PC-3 (cell line): ENCODE results near the gene CFAP299. TPM values are rescaled to one million over a fixed set of nuclear protein-coding genes. Genes with fewer than 3 reads are reported as not detected.

Experiments used
- ATAC-seq: fragments of 200-7000 bp; cut with Tn5 transposase; 2 replicates; pipeline ENCODE4 v1.9.1; 2020; ENCODE audit warnings: mild to moderate bottlenecking, moderate library complexity
- BruUV-seq: library from RNA; stranded (reverse); fragments of 400-500 nt; replicated peaks from 2 replicates; lab custom pipeline; 2021; lab: Mats Ljungman, UMichigan
- CTCF ChIA-PET: fragments of 300-600 bp; sonication (Branson Sonifier 250); formaldehyde crosslinking; loops from one replicate; lab custom pipeline; 2022; ENCODE audit warnings: antibody characterized with exemption; lab: Charles Lee
- POLR2A ChIA-PET: fragments of 300-600 bp; sonication (Branson Sonifier 250); formaldehyde crosslinking; loops from one replicate; lab custom pipeline; 2022; ENCODE audit warnings: antibody characterized with exemption; ENCODE audit not compliant: unreplicated experiment; lab: Charles Lee
- DNase-seq: peaks from one replicate; pipeline ENCODE4 v3.0.0-alpha.2; 2015
- H2AFZ ChIP-seq: fragments of 300-600 bp; sonication (generic); 2 replicates; pipeline ENCODE4 v1.6.0; 2016; ENCODE audit warnings: antibody characterized with exemption, low read length
- H3F3A ChIP-seq: fragments of 300-600 bp; sonication (generic); one replicate; pipeline ENCODE4 v1.6.0; 2017; ENCODE audit warnings: antibody characterized with exemption, low read length, control low read depth, mild to moderate bottlenecking; ENCODE audit not compliant: unreplicated experiment
- H3K27ac ChIP-seq: fragments of 300-600 bp; sonication (generic); 2 replicates; pipeline ENCODE4 v1.5.1; 2016; ENCODE audit warnings: mild to moderate bottlenecking, low read length
- H3K27me3 ChIP-seq: fragments of 300-600 bp; sonication (generic); 2 replicates; pipeline ENCODE4 v1.6.1; 2016; ENCODE audit warnings: low read length, mixed read lengths
- H3K36me3 ChIP-seq: fragments of 300-600 bp; sonication (generic); 2 replicates; pipeline ENCODE4 v1.6.1; 2016; ENCODE audit warnings: low read depth, mixed run types, low read length, mixed read lengths
- H3K4me1 ChIP-seq: fragments of 300-600 bp; sonication (generic); 2 replicates; pipeline ENCODE4 v1.5.1; 2016; ENCODE audit warnings: low read length; ENCODE audit not compliant: insufficient read depth
- H3K4me2 ChIP-seq: fragments of 300-600 bp; sonication (generic); 2 replicates; pipeline ENCODE4 v1.6.0; 2016; ENCODE audit warnings: low read length
- H3K4me3 ChIP-seq: fragments of 300-600 bp; sonication (generic); 2 replicates; pipeline ENCODE4 v1.5.1; 2016; ENCODE audit warnings: mild to moderate bottlenecking, low read length, mixed read lengths
- H3K79me2 ChIP-seq: fragments of 300-600 bp; sonication (generic); 2 replicates; pipeline ENCODE4 v1.6.1; 2017; ENCODE audit warnings: low read length, mixed read lengths
- H3K9ac ChIP-seq: fragments of 300-600 bp; sonication (generic); 2 replicates; pipeline ENCODE4 v1.6.0; 2016; ENCODE audit warnings: mild to moderate bottlenecking, low read length
- H3K9me2 ChIP-seq: fragments of 300-600 bp; sonication (generic); replicated peaks from 2 replicates; pipeline ENCODE4 v1.6.1; 2016; ENCODE audit warnings: mixed run types, low read length, mixed read lengths
- H3K9me3 ChIP-seq: fragments of 300-600 bp; sonication (generic); 2 replicates; pipeline ENCODE4 v1.6.1; 2016; ENCODE audit warnings: low read length, mixed read lengths
- H4K20me1 ChIP-seq: fragments of 300-600 bp; sonication (generic); 2 replicates; pipeline ENCODE4 v1.6.1; 2016; ENCODE audit warnings: low read length, mixed read lengths
- EZH2 ChIP-seq: fragments of 300-600 bp; sonication (generic); IDR thresholded peaks from one replicate; pipeline ENCODE4 v1.6.1; 2017; ENCODE audit warnings: antibody characterized with exemption, mild to moderate bottlenecking, low read length; ENCODE audit not compliant: unreplicated experiment
- EZH2phosphoT487 ChIP-seq: fragments of 300-600 bp; sonication (generic); IDR thresholded peaks from 2 replicates; pipeline ENCODE4 v1.6.1; 2018; ENCODE audit warnings: mild to moderate bottlenecking, antibody characterized with exemption, low read length, borderline replicate concordance
- intact Hi-C: fragments of 100-400 bp; cut with micrococcal nuclease; formaldehyde crosslinking; loops from 2 replicates; pipeline ENCODE4 v1.9.0; 2023
- total RNA-seq: library from RNA; depleted of rRNA; stranded (reverse); fragments of >200 nt; gene quantifications from 2 replicates; pipeline ENCODE4 v1.2.3, GENCODE V29; 2014
- TF ChIP-seq, protein P1 (sequence below): fragments of 300-600 bp; sonication (generic); conservative IDR thresholded peaks from 2 replicates; pipeline ENCODE4 v1.5.1; 2017; ENCODE audit warnings: antibody characterized with exemption, low read depth, mild to moderate bottlenecking, low read length

Gene CFAP299
- total RNA-seq, 1 experiment from 2014 or later: not detected

DNA sequence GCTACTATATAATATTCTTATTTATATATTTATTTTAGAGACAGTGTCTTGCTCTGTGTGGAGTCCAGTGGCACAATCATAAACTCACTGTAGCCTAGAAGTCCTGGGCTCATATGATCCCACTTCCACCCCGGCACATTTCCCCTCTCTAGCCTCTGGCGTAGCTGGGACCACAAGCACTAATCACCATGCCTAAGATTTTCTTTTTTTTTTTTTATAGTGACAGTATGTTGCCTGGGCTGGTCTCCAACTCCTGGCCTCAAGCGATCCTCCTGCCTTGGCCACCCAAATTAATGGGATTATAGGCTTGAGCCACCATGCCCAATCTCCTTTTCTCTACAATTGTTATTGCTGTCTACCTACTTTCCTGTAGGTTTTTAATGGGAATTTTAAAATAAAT is 620.9 kb downstream of the CFAP299 start:
- H3K4me3 ChIP-seq: no peak overlapping the region
- no peak for DNase-seq
- no peaks in the 10 kb centered on the region for H3K36me3 ChIP-seq
- intact Hi-C loops: no loop called here
- no peaks in the 10 kb centered on the region for H3K9me2 ChIP-seq
- no peaks in the 10 kb centered on the region for H4K20me1 ChIP-seq
- no peak for ATAC-seq
- ChIA-PET POLR2A (no interaction called here), CTCF (no interaction called here)
- H3K4me1 ChIP-seq: no peaks in the 10 kb centered on the region
- no peak overlapping the region for H3K4me2 ChIP-seq
- no peak overlapping the region for H3K27ac ChIP-seq
- H3K79me2 ChIP-seq: no peaks in the 10 kb centered on the region
- no peaks in the 10 kb centered on the region for H3F3A ChIP-seq
- BruUV-seq: no TSS peak
- no peaks in the 10 kb centered on the region for H3K9me3 ChIP-seq
- no peak overlapping the region for H3K9ac ChIP-seq
- TF ChIP-seq EZH2phosphoT487 (no peak), EZH2 (no peak)
- TF ChIP-seq, protein P1, sequence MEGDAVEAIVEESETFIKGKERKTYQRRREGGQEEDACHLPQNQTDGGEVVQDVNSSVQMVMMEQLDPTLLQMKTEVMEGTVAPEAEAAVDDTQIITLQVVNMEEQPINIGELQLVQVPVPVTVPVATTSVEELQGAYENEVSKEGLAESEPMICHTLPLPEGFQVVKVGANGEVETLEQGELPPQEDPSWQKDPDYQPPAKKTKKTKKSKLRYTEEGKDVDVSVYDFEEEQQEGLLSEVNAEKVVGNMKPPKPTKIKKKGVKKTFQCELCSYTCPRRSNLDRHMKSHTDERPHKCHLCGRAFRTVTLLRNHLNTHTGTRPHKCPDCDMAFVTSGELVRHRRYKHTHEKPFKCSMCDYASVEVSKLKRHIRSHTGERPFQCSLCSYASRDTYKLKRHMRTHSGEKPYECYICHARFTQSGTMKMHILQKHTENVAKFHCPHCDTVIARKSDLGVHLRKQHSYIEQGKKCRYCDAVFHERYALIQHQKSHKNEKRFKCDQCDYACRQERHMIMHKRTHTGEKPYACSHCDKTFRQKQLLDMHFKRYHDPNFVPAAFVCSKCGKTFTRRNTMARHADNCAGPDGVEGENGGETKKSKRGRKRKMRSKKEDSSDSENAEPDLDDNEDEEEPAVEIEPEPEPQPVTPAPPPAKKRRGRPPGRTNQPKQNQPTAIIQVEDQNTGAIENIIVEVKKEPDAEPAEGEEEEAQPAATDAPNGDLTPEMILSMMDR: no peak
- no peak overlapping the region for H2AFZ ChIP-seq
- H3K27me3 ChIP-seq: no peaks in the 10 kb centered on the region

DNA sequence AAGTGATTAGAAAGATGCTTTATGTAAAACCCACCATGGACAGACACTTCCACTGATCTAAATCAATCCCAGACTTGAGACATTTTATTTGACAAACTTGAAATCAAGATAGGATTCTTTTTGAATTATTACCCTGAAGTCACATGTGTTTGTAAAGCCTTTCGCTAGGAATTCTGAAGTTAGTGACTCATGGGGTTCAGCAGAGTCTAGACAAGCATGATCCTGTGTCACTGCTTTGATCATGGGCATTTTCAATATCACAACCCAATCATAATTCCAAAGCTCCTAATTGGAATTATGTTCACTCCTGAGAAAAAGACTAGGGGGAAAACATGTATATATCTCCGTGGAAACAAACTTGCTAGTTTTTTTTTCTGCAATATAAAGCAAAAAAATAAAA is 627.5 kb downstream of the CFAP299 start:
- POLR2A ChIA-PET: no interaction called here
- BruUV-seq: no TSS peak
- Histone ChIP-seq H3F3A (no peaks in the 10 kb centered on the region), H3K27ac (no peak overlapping the region), H3K79me2 (no peaks in the 10 kb centered on the region), H3K9ac (no peak overlapping the region), H3K4me3 (no peak overlapping the region), H3K27me3 (no peaks in the 10 kb centered on the region), H3K4me2 (no peak overlapping the region), H4K20me1 (no peaks in the 10 kb centered on the region), H3K9me3 (no peaks in the 10 kb centered on the region), H2AFZ (no peak overlapping the region), H3K4me1 (no peaks in the 10 kb centered on the region), H3K9me2 (no peaks in the 10 kb centered on the region), H3K36me3 (no peaks in the 10 kb centered on the region)
- CTCF ChIA-PET: no interaction called here
- ATAC-seq (no peak), DNase-seq (peak; percentile 11)
- intact Hi-C loops: no loop called here
- TF ChIP-seq EZH2phosphoT487: no peak
- TF ChIP-seq, protein P1: no peak
- no peak for TF ChIP-seq EZH2

DNA sequence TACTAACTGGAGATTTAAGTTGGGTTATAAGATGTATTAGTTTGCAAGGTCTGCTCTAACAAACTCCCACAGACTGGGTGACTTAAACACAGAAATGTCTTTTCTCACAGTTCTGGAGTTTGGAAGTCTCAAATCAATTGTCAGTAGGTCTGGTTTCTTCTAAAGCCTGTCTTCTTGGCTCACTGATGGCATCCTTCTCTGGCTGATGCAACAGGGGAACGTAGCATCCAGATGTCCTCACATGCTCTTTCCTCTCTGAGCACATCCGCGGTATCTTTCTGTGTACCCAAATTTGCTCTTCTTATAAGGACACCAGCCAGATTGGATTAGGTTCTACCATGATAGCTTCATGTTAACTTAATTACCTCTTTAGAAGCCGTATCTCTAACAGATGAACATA is 631.8 kb downstream of the CFAP299 start:
- no TSS peak for BruUV-seq
- Histone ChIP-seq H3K9ac (no peak overlapping the region), H4K20me1 (no peaks in the 10 kb centered on the region), H3K9me2 (no peaks in the 10 kb centered on the region), H2AFZ (no peak overlapping the region), H3K9me3 (no peaks in the 10 kb centered on the region), H3K36me3 (no peaks in the 10 kb centered on the region), H3K27ac (no peak overlapping the region), H3K79me2 (no peaks in the 10 kb centered on the region), H3K4me3 (no peak overlapping the region), H3K27me3 (no peaks in the 10 kb centered on the region), H3K4me1 (no peaks in the 10 kb centered on the region), H3F3A (no peaks in the 10 kb centered on the region), H3K4me2 (no peak overlapping the region)
- ChIA-PET POLR2A (no interaction called here), CTCF (no interaction called here)
- TF ChIP-seq EZH2phosphoT487: no peak
- TF ChIP-seq, protein P1: no peak
- DNase-seq (no peak), ATAC-seq (no peak)
- intact Hi-C loops: no loop called here
